HCT116 (cell line): Measurements from ENCODE around the gene KLK5. TPM values are rescaled to one million over a fixed set of nuclear protein-coding genes. Genes with fewer than 3 reads are reported as not detected.
"Not testable (repeated sequence)": the region's sequence is repeated elsewhere in the genome, so short reads cannot be mapped to it uniquely, and the experiment has no call there.

ENCODE experiments used
- ATAC-seq: fragments of 200-7000 bp; cut with Tn5 transposase; 2 replicates; pipeline ENCODE4 v1.9.1; 2020; ENCODE audit warnings: mild to moderate bottlenecking, moderate library complexity
- BruUV-seq: library from RNA; stranded (reverse); fragments of 400-500 nt; replicated peaks from 2 replicates; lab custom pipeline; 2021; lab: Mats Ljungman, UMichigan
- CTCF ChIA-PET: fragments of 300-600 bp; sonication (Branson Sonifier 250); formaldehyde crosslinking; loops from one replicate; lab custom pipeline; 2021; ENCODE audit warnings: antibody characterized with exemption; lab: Charles Lee
- POLR2A ChIA-PET: fragments of 300-600, 350-600 bp; sonication (Branson Sonifier 250); formaldehyde crosslinking; loops from one replicate; lab custom pipeline; 2021; ENCODE audit warnings: antibody characterized with exemption; lab: Charles Lee
- RAD21 ChIA-PET, 2 experiments: fragments of 300-600 bp; sonication (Branson Sonifier 250); formaldehyde crosslinking; loops; one replicate each; lab custom pipeline; 2023; ENCODE audit warnings: low total read pairs in 2 of 2; ENCODE audit not compliant: uncharacterized antibody in 2 of 2, unreplicated experiment in 2 of 2, low non-redundant PET in 1 of 2; lab: Charles Lee
- DNase-seq: peaks from one replicate; pipeline ENCODE4 v3.0.0-alpha.2; 2010; ENCODE audit warnings: low read depth, low spot score
- H2AFZ ChIP-seq: fragments of 200-600 bp; shearing (Covaris generic), sonication (generic); 2 replicates; pipeline ENCODE4 v1.6.1; 2017; ENCODE audit warnings: low read depth, mixed run types, mixed read lengths, antibody characterized with exemption, low read length; ENCODE audit not compliant: poor library complexity, severe bottlenecking
- H3K27ac ChIP-seq: 2 replicates; pipeline ENCODE4 v1.5.1; 2012; ENCODE audit warnings: low read depth, low read length
- H3K27me3 ChIP-seq: fragments of 200-600 bp; sonication (generic); 2 replicates; pipeline ENCODE4 v1.6.1; 2016; ENCODE audit warnings: mixed run types, low read length, mixed read lengths; ENCODE audit not compliant: insufficient read depth
- H3K36me3 ChIP-seq, 2 experiments: fragments of 200-500 bp in 1 of 2; fragments of 200-600 bp in 1 of 2; sonication (Bioruptor generic) in 1 of 2; sonication (generic) in 1 of 2; 2 replicates each; pipeline versions ENCODE4 v1.5.1 to v1.6.1; 2014 to 2016; ENCODE audit warnings: low read length in 2 of 2, inconsistent platforms in 1 of 2, mixed read lengths in 1 of 2, mixed run types in 1 of 2; ENCODE audit not compliant: insufficient read depth in 2 of 2, control insufficient read depth in 1 of 2
- H3K4me1 ChIP-seq, 2 experiments: fragments of 200-600 bp in 1 of 2; sonication (generic) in 1 of 2; 2 replicates each; pipeline versions ENCODE4 v1.5.1 to v1.6.1; 2012 to 2017; ENCODE audit warnings: low read length in 2 of 2, inconsistent platforms in 1 of 2, mild to moderate bottlenecking in 1 of 2, mixed read lengths in 1 of 2, mixed run types in 1 of 2, moderate library complexity in 1 of 2; ENCODE audit not compliant: insufficient read depth in 2 of 2, control insufficient read depth in 1 of 2
- H3K4me2 ChIP-seq: fragments of 200-600 bp; sonication (generic); 2 replicates; pipeline ENCODE4 v1.6.1; 2017; ENCODE audit warnings: mixed run types, low read length, mixed read lengths
- H3K4me3 ChIP-seq, 2 experiments: fragments of 200-600 bp in 1 of 2; sonication (generic) in 1 of 2; replicated peaks in 1 of 2; 2 replicates each; pipeline ENCODE4 v1.5.1; 2011 to 2016; ENCODE audit warnings: low read length in 2 of 2, control low read depth in 1 of 2, low read depth in 1 of 2, mild to moderate bottlenecking in 1 of 2, mixed read lengths in 1 of 2, mixed run types in 1 of 2
- H3K79me2 ChIP-seq: fragments of 200-600 bp; sonication (generic); 2 replicates; pipeline ENCODE4 v1.6.1; 2017; ENCODE audit warnings: mild to moderate bottlenecking, mixed run types, low read length, moderate library complexity, mixed read lengths; ENCODE audit not compliant: insufficient read depth
- H3K9ac ChIP-seq: fragments of 200-600 bp; sonication (generic); 2 replicates; pipeline ENCODE4 v1.6.1; 2016; ENCODE audit warnings: low read length, mixed read lengths
- H3K9me2 ChIP-seq: fragments of 200-600 bp; sonication (generic), shearing (Covaris generic); 2 replicates; pipeline ENCODE4 v1.6.1; 2017; ENCODE audit warnings: mixed run types, mild to moderate bottlenecking, moderate library complexity; ENCODE audit not compliant: insufficient read depth
- H3K9me3 ChIP-seq, 2 experiments: fragments of 200-500 bp in 1 of 2; fragments of 200-600 bp in 1 of 2; sonication (Bioruptor generic) in 1 of 2; sonication (generic) in 1 of 2; 2 replicates each; pipeline ENCODE4 v1.6.1; 2014 to 2017; ENCODE audit warnings: low read length in 2 of 2, mixed read lengths in 2 of 2, inconsistent platforms in 1 of 2, low read depth in 1 of 2, mild to moderate bottlenecking in 1 of 2, mixed run types in 1 of 2, moderate library complexity in 1 of 2; ENCODE audit not compliant: control insufficient read depth in 1 of 2, insufficient read depth in 1 of 2
- H4K20me1 ChIP-seq: fragments of 200-600 bp; sonication (generic), shearing (Covaris generic); 2 replicates; pipeline ENCODE4 v1.6.1; 2017; ENCODE audit warnings: mixed run types, mild to moderate bottlenecking, moderate library complexity; ENCODE audit not compliant: insufficient read depth
- CBX3 ChIP-seq: IDR thresholded peaks from 2 replicates; pipeline ENCODE4 v1.6.1; 2012; ENCODE audit warnings: low read depth
- EGR1 ChIP-seq: IDR thresholded peaks from 2 replicates; pipeline ENCODE4 v1.6.1; 2012; ENCODE audit warnings: low read depth
- ELF1 ChIP-seq: IDR thresholded peaks from 2 replicates; pipeline ENCODE4 v1.6.1; 2012; ENCODE audit warnings: low read depth, borderline replicate concordance
- EZH2phosphoT487 ChIP-seq: fragments of 200-600 bp; IDR thresholded peaks from 2 replicates; pipeline ENCODE4 v1.6.1; 2018; ENCODE audit warnings: antibody characterized with exemption, borderline replicate concordance
- FOSL1 ChIP-seq: IDR thresholded peaks from 2 replicates; pipeline ENCODE4 v1.6.1; 2012; ENCODE audit warnings: low read depth
- JUND ChIP-seq: IDR thresholded peaks from 2 replicates; pipeline ENCODE4 v1.6.1; 2012
- MAX ChIP-seq: IDR thresholded peaks from 2 replicates; pipeline ENCODE4 v1.6.1; 2012
- POLR2AphosphoS5 ChIP-seq: IDR thresholded peaks from 2 replicates; pipeline ENCODE4 v1.6.1; 2011; ENCODE audit warnings: mild to moderate bottlenecking, low read depth, low read length, moderate library complexity
- SP1 ChIP-seq: IDR thresholded peaks from 2 replicates; pipeline ENCODE4 v1.6.1; 2012; ENCODE audit warnings: low read depth
- ZFX ChIP-seq: fragments of 450-650 bp; IDR thresholded peaks from 2 replicates; pipeline ENCODE4 v1.6.1; 2017
- intact Hi-C: fragments of 100-400 bp; cut with micrococcal nuclease; formaldehyde crosslinking; loops from 2 replicates; pipeline ENCODE4 v1.10.0; 2022
- total RNA-seq: library from RNA; stranded (reverse); gene quantifications from one replicate; pipeline ENCODE4 v1.2.1, GENCODE V29; 2021; ENCODE audit not compliant: unreplicated experiment

KLK5 gene
- total RNA-seq, 1 experiment from 2014 or later: 1.2 TPM

GRCh38 chr19:50897191-50897607 lies 55.6 kb downstream of the KLK5 start:
- H4K20me1 ChIP-seq: no peaks in the 10 kb centered on the region
- no peak overlapping the region for H3K9ac ChIP-seq
- TF ChIP-seq POLR2AphosphoS5 (no peak), EZH2phosphoT487 (no peak), ZFX (no peak), EGR1 (no peak)
- TF ChIP-seq, all 23 proteins: peak for 0
- no peaks in the 10 kb centered on the region for H3K79me2 ChIP-seq
- no peak for DNase-seq
- ChIA-PET RAD21 (no interaction called here), CTCF (interaction anchor here (1.1 to 1.2 kb wide), 2 partner anchors 12 to 120 kb away, joined by 3 to 4 read pairs; no protein-coding TSS in a partner anchor), POLR2A (interaction anchor here (1.1 kb wide), 2 partner anchors 54 to 93 kb away, joined by 3 to 4 read pairs; no protein-coding TSS in a partner anchor)
- H3K27ac ChIP-seq: no peak overlapping the region
- no peak for ATAC-seq
- H3K4me3 ChIP-seq: no peak overlapping the region
- intact Hi-C loops: no loop called here
- H3K4me1 ChIP-seq: peaks cover 4 to 15% of the 10 kb centered on the region in 2 experiments; a peak in 3 of 4 replicates
- H3K27me3 ChIP-seq: no peaks in the 10 kb centered on the region
- no peaks in the 10 kb centered on the region for H3K9me3 ChIP-seq
- H3K9me2 ChIP-seq: no peaks in the 10 kb centered on the region
- BruUV-seq: no TSS peak
- H3K36me3 ChIP-seq: no peaks in the 10 kb centered on the region
- 0 out of 2 replicates have a peak overlapping the region, but pooled peaks have one; percentile 3 for H3K4me2 ChIP-seq
- H2AFZ ChIP-seq: no peak overlapping the region

GRCh38 chr19:50896591-50897190 lies 56.1 kb downstream of the KLK5 start:
- no peak overlapping the region for H3K27ac ChIP-seq
- peaks cover 4 to 15% of the 10 kb centered on the region in 2 experiments; a peak in 3 of 4 replicates for H3K4me1 ChIP-seq
- no peaks in the 10 kb centered on the region for H3K36me3 ChIP-seq
- no peaks in the 10 kb centered on the region for H3K9me2 ChIP-seq
- RAD21 ChIA-PET: no interaction called here
- TF ChIP-seq SP1: peak; percentile 33; the same call in 1 of the 2 replicates
- peak; percentile 66 for TF ChIP-seq JUND
- TF ChIP-seq MAX: peak; percentile 89
- peak; percentile 73 for TF ChIP-seq FOSL1
- peak; percentile 53; the same call in 1 of the 2 replicates for TF ChIP-seq CBX3
- no peak for TF ChIP-seq ELF1
- TF ChIP-seq POLR2AphosphoS5: no peak
- H2AFZ ChIP-seq: no peak overlapping the region
- H3K4me3 ChIP-seq: no peak overlapping the region
- DNase-seq (peak; percentile 60), ATAC-seq (peak; percentile 74)
- H3K9ac ChIP-seq: no peak overlapping the region
- CTCF ChIA-PET: interaction anchor here (0.7 to 1.2 kb wide), 2 partner anchors 13 to 120 kb away, joined by 3 to 5 read pairs; no protein-coding TSS in a partner anchor
- BruUV-seq: no TSS peak
- H4K20me1 ChIP-seq: no peaks in the 10 kb centered on the region
- POLR2A ChIA-PET: interaction anchor here (1.1 kb wide), 2 partner anchors 53 to 92 kb away, joined by 3 to 4 read pairs; no protein-coding TSS in a partner anchor
- no peaks in the 10 kb centered on the region for H3K79me2 ChIP-seq
- H3K9me3 ChIP-seq: no peaks in the 10 kb centered on the region
- H3K4me2 ChIP-seq: no peak overlapping the region; the same call in 1 of the 2 replicates
- intact Hi-C loops: no loop called here
- H3K27me3 ChIP-seq: no peaks in the 10 kb centered on the region

GRCh38 chr19:50896089-50896590 lies 56.7 kb downstream of the KLK5 start:
- CTCF ChIA-PET: interaction anchor here (0.7 to 1.2 kb wide), 2 partner anchors 13 to 121 kb away, joined by 3 to 5 read pairs; no protein-coding TSS in a partner anchor
- H3K9me3 ChIP-seq, DNase-seq, H4K20me1 ChIP-seq, intact Hi-C loops, H3K79me2 ChIP-seq, H3K36me3 ChIP-seq, H3K9ac ChIP-seq, H3K27ac ChIP-seq, H3K4me3 ChIP-seq, ATAC-seq, H3K9me2 ChIP-seq, H3K27me3 ChIP-seq, H2AFZ ChIP-seq, RAD21 ChIA-PET, H3K4me2 ChIP-seq: not testable (repeated sequence)
- H3K4me1 ChIP-seq: peaks cover 4 to 15% of the 10 kb centered on the region in 2 experiments; a peak in 3 of 4 replicates
- POLR2A ChIA-PET: interaction anchor here (1.1 kb wide), 2 partner anchors 53 to 92 kb away, joined by 3 to 4 read pairs; no protein-coding TSS in a partner anchor
- BruUV-seq: TSS peak; percentile 97
